Stimulated activated CD4-positive, alpha-beta T cell treated with anti-CD3 and anti-CD28 coated beads, TNF-alpha, amount 100 ng/mL, for 24 hours (primary cell): ENCODE measurements around the gene CTU1.

Source experiments
- DNase-seq, 3 experiments: peaks; one replicate each; pipeline ENCODE4 v3.0.0-alpha.2; 2020; ENCODE audit warnings: low read depth in 3 of 3

CTU1 gene

GRCh38 chr19:51082611-51083010 is 25.6 kb downstream of the CTU1 start, which contains the start of gene KLK14:
TSS of gene KLK14 (minus strand) at chr19:51082887. CDS start at chr19:51082614, 273 bp downstream.
- no peak for DNase-seq

DNA sequence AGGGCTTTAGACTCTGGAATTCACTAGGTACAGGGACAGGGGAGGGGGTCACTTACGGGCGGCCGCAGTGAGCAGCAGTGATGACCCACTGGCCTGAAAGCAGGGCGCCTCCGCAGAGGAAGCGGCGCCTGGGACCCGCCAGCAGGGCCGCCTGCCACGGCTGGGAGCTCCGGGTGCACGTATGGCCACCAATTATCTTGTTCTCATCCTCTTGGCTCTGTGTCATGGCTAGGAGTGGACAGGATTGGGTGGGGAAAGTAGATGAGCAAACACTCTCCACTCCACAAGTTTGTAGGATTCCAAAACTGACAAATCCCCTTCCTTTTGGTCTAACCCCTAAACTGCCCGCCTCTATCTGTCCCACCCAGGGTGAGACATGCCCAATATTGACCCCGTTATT is 26.7 kb downstream of the CTU1 start:
- DNase-seq = no peak

- no peak for DNase-seq
Measured at GRCh38 chr19:51079481-51080110, 28.6 kb downstream of the CTU1 start.

DNA sequence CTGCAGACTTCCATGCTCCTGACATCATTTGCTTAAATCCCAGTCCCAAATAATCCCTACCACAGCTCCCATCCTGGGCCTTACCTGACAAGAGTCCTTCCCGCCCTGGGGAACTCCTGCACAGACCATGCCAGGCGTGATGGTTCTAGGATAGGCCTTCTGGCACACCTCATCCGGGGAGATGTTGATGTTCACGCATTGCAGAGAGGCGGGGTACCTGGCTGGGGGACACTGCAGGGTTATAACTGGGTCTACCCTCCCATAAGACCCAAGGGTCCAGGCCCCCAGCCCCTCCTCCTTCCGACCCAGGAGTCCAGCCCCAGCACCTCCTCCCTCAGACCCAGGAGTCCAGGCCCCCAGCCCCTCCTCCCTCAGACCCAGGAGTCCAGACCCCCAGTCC is 29.5 kb downstream of the CTU1 start:
- no peak for DNase-seq

GRCh38 chr19:51078104-51078503 is 30.1 kb downstream of the CTU1 start:
- no peak for DNase-seq

GRCh38 chr19:51076631-51077213 is 31.5 kb downstream of the CTU1 start:
- no peak for DNase-seq

- no peak for DNase-seq
Measured at GRCh38 chr19:51075998-51076397, 32.2 kb downstream of the CTU1 start.

GRCh38 chr19:51071095-51071405 is 37.2 kb downstream of the CTU1 start:
- DNase-seq = no peak

DNA sequence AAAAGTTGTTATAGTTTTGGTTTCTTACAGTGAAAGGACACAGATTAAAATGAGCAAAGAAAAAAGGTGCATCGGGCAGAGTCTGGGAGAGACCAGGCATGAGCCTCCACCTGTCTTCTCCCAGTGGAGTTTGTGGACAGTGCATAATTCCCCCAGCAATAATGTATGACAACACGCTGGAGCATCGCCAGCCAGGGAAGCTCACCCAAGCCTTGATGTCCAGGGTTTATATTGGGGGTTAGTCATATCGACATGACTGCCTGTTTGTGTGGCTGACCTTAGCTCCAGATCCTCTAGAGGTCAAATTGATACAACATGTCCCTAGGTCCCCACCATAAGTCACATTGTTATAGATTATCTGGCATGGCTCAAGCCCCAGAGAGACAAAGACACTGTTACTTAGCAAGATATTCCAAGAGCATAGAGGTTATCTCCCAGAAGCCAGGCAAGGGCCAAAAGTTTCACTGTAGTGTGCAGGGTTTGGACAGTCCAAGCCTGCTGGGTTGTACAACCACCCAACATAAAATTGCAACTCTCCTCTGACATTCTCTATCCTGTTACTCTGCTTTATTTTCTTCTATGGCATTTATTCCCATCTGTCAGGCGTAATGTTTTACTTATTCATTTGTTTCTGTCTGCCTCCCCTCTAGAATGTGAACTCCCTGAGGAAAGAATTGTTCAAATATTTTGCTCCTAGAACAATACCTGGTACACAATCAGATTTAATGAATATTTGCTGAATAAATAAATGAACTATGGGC is 37.7 kb downstream of the CTU1 start:
- no peak for DNase-seq

DNA sequence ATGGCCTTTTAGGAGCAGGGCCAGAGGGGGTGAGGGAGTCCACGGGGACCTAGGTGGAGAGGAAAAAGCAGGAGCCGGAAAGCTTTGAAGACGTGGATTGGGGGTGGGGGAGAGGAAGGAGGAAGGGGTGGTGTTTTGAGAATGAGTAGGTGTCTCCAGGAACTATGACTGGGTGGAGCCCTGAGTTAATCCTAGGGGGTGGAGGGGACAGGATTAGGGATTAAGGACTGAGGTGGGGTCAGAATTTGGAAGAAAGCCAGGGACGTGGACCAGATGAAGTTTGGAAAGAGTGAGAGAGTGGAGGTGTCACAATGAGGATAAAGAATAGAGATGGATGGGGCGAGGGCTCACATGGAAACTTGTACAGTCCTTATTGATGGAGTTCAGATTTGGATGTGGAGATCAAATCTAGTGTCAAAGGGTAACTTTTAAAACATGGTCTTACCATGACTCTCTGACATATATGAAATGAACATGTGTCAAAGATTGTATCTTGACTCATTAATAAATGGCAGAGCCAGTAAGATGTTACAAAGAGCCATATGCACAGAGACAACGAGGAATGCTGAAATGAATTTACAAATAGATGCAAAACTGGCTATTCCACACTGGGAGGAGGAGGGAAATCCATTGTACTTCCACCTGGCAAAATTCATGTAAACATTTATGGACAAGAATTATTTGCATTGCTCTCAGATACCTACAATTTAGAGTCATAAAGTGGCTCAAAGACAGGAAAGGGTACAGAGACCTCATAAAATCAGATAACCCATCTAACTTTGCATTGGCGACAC is 41.6 kb downstream of the CTU1 start:
- no peak for DNase-seq

GRCh38 chr19:51065221-51065960 is 42.8 kb downstream of the CTU1 start:
- DNase-seq = no peak

GRCh38 chr19:51064534-51065220 is 43.5 kb downstream of the CTU1 start, which contains the start of gene KLK13:
TSS of gene KLK13 (minus strand) at chr19:51065092. CDS start at chr19:51065067, 25 bp downstream.
- DNase-seq = no peak

DNA sequence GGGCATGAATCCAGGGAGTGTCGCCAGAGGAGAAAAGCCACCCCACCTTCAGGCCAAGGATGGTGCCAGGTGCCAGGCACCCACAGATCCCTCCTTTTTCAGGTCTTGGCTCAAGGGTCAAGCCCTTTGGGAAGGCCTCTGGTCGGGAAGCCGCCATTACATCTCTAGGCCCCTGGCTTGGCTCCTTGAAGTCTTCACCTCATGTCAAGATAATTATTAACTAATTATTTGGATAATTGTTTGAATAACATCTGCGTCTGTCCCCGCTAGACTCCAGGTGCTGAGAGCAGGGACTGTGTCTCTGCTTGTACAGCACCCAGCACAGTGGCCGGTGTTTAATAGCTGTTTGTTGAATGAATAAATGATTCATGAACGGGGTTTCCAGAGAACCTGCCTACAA is 44.5 kb downstream of the CTU1 start:
- no peak for DNase-seq

DNA sequence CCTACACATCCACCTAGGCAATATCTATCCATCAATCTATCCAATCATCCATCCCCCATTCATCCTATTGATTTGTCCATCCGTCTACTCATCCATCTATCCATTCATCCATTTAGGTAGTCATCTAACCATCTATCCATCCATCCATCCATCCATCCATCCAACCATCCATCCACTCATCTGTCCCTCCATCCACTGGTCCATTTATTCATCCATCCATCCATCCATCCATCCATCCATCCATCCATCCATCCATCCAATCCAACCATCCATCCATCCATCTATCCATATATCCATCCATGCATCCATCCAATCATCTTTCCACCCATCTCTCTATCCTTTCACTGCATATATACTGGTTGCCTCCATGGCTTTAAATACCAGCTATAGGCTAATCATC is 47.2 kb downstream of the CTU1 start:
- DNase-seq = no peak

DNA sequence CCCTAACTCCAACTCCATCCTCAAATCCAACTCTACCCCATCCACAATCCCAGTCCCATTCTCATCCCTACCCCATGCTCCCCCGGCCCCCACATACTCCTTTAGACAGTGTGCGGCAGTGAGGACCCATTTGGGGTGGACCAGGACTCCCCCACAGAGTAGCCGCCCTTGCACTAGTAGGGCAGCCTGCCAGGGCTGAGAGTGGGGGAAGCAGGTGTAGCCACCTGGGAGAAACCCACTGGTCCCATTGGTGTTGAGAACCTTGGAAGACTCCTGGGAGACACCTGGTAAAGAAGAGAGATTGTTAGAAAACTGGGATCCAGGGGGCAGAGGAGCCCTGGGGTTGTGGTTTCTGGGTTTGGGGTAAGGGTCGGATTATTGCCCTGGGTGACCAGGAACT is 47.9 kb downstream of the CTU1 start:
- DNase-seq = no peak

- DNase-seq = no peak
Measured at GRCh38 chr19:51059715-51060114, 48.5 kb downstream of the CTU1 start.

DNA sequence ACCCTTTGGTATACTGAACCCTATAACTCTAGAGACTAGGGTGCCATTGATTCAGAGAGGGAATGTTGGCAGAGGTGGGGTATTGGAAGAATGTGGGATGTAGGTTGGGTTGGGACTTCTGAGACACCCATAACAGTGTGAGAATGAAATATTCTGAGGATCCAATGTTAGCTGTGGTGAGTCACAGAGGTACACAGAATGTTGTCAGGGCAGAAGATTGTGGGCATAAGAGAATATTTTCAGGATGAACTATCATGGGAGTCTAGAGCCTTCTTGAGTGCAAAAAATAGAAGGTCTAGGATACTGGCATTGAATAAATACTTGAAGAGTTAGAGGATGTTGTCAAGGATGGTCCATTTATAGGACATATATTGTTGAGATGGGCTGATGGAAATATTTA is 52.3 kb downstream of the CTU1 start:
- no peak for DNase-seq
